NCI-H146 treated with DMSO at 0.1 percent for 48 hours (cell line): ENCODE data around the gene ZNF521.
A peak's percentile ranks its signal among the peaks of the same experiment; 100 is the strongest.

Source experiments
- DNase-seq: peaks from one replicate; lab custom pipeline; 2025; ENCODE audit not compliant: unreplicated experiment; lab: John Stamatoyannopoulos, UW

ZNF521 gene

GRCh38 chr18:25351777-25352628 is at the start of gene ZNF521:
Gene ZNF521 (minus strand): TSS chr18:25352166. CDS start chr18:25350946, 1,220 bp downstream.
- DNase-seq, result peak; percentile 78

GRCh38 chr18:25399554-25399953 is 47.6 kb upstream of the ZNF521 start:
- DNase-seq, result no peak

GRCh38 chr18:25392192-25392591 is 40.2 kb upstream of the ZNF521 start:
- no peak for DNase-seq

GRCh38 chr18:25373432-25374179 is 21.6 kb upstream of the ZNF521 start:
- no peak for DNase-seq

GRCh38 chr18:25370391-25370790 is 18.4 kb upstream of the ZNF521 start:
- no peak for DNase-seq

- DNase-seq, result no peak
Measured at GRCh38 chr18:25365242-25365641, 13.3 kb upstream of the ZNF521 start.

GRCh38 chr18:25364732-25365131 is 12.8 kb upstream of the ZNF521 start:
- DNase-seq, result no peak

- DNase-seq, result no peak
Measured at GRCh38 chr18:25360301-25360899, 8.4 kb upstream of the ZNF521 start.

GRCh38 chr18:25353080-25353479 is 1.1 kb upstream of the ZNF521 start:
- DNase-seq, result no peak

GRCh38 chr18:25352629-25353005 is 651 bp upstream of the ZNF521 start:
- no peak for DNase-seq

- DNase-seq, result no peak
Measured at GRCh38 chr18:25351280-25351775, 638 bp downstream of the ZNF521 start.

- no peak for DNase-seq
Measured at GRCh38 chr18:25350489-25351251, 1.3 kb downstream of the ZNF521 start.

GRCh38 chr18:25349926-25350487 is 2.0 kb downstream of the ZNF521 start:
- no peak for DNase-seq

- no peak for DNase-seq
Measured at GRCh38 chr18:25349131-25349925, 2.6 kb downstream of the ZNF521 start.

GRCh38 chr18:25348386-25349130 is 3.4 kb downstream of the ZNF521 start:
- no peak for DNase-seq

GRCh38 chr18:25346561-25346960 is 5.4 kb downstream of the ZNF521 start:
- DNase-seq, result no peak

- DNase-seq, result no peak
Measured at GRCh38 chr18:25345081-25345866, 6.7 kb downstream of the ZNF521 start.

GRCh38 chr18:25341831-25342230 is 10.1 kb downstream of the ZNF521 start:
- no peak for DNase-seq
